Endothelial cell of umbilical vein (primary cell): ENCODE results near the gene ADGRG7. TPM values are rescaled to one million over a fixed set of nuclear protein-coding genes. Genes with fewer than 3 reads are reported as not detected.

Experiments
- BruUV-seq: library from RNA; stranded (reverse); fragments of 400-500 nt; replicated peaks from 2 replicates; lab custom pipeline; 2021; lab: Mats Ljungman, UMichigan
- CTCF ChIA-PET: fragments of 300-600, 350-600 bp; sonication (Branson Sonifier 250); formaldehyde crosslinking; loops from one replicate; lab custom pipeline; 2021; ENCODE audit warnings: antibody characterized with exemption, inconsistent platforms; lab: Charles Lee
- POLR2A ChIA-PET: fragments of 300-600, 350-600 bp; sonication (Branson Sonifier 250); formaldehyde crosslinking; loops from one replicate; lab custom pipeline; 2021; ENCODE audit warnings: antibody characterized with exemption, inconsistent platforms; lab: Charles Lee
- DNase-seq: peaks from one replicate; pipeline ENCODE4 v3.0.0-alpha.2; 2011; ENCODE audit warnings: low read depth, low spot score
- FAIRE-seq: peaks from 2 replicates; lab custom pipeline; 2011; peaks lifted over from hg19 to GRCh38; lab: Jason Lieb, UNC
- H2AFZ ChIP-seq: 2 replicates; pipeline ENCODE4 v1.6.0; 2012; ENCODE audit warnings: low read depth, low read length, control low read depth, inconsistent platforms
- H3K27ac ChIP-seq: 2 replicates; pipeline ENCODE4 v1.5.1; 2011; ENCODE audit warnings: low read depth, mild to moderate bottlenecking, control low read depth, low read length, moderate library complexity; ENCODE audit not compliant: insufficient read depth
- H3K27me3 ChIP-seq, 2 experiments: 2 replicates each; pipeline versions ENCODE4 v1.6.0 to v1.6.1; 2011; ENCODE audit warnings: low read length in 2 of 2, mixed read lengths in 1 of 2; ENCODE audit not compliant: control insufficient read depth in 2 of 2, insufficient read depth in 2 of 2
- H3K36me3 ChIP-seq, 2 experiments: 2 replicates in 1 of 2; 3 replicates in 1 of 2; pipeline ENCODE4 v1.5.1; 2011; ENCODE audit warnings: low read length in 2 of 2, mild to moderate bottlenecking in 1 of 2, moderate library complexity in 1 of 2; ENCODE audit not compliant: control insufficient read depth in 2 of 2, insufficient read depth in 2 of 2; ENCODE audit errors: extremely low read depth in 1 of 2
- H3K4me1 ChIP-seq: 3 replicates; pipeline ENCODE4 v1.5.1; 2011; ENCODE audit warnings: mild to moderate bottlenecking, low read length; ENCODE audit not compliant: control insufficient read depth, insufficient read depth; ENCODE audit errors: extremely low read depth
- H3K4me2 ChIP-seq: 2 replicates; pipeline ENCODE4 v1.6.1; 2011; ENCODE audit warnings: low read length, control low read depth, mixed read lengths; ENCODE audit not compliant: insufficient read depth
- H3K4me3 ChIP-seq, 3 experiments: fragments of 200-600 bp in 1 of 3; sonication (generic), shearing (Covaris generic) in 1 of 3; replicated peaks in 1 of 3; 2 replicates each; pipeline ENCODE4 v1.5.1; 2011 to 2016; ENCODE audit warnings: control low read depth in 3 of 3, low read length in 3 of 3, mild to moderate bottlenecking in 2 of 3, inconsistent platforms in 1 of 3, low read depth in 1 of 3, moderate library complexity in 1 of 3; ENCODE audit not compliant: insufficient read depth in 1 of 3
- H3K79me2 ChIP-seq: 2 replicates; pipeline ENCODE4 v1.6.0; 2012; ENCODE audit warnings: low read length, inconsistent platforms; ENCODE audit not compliant: control insufficient read depth, insufficient read depth
- H3K9ac ChIP-seq: replicated peaks from 2 replicates; pipeline ENCODE3; 2011; ENCODE audit warnings: low read length, control low read depth; ENCODE audit not compliant: insufficient read depth; ENCODE audit errors: extremely low read depth
- H3K9me1 ChIP-seq: replicated peaks from 3 replicates; pipeline ENCODE4 v1.6.0; 2011; ENCODE audit warnings: mild to moderate bottlenecking, low read length; ENCODE audit not compliant: control insufficient read depth, insufficient read depth; ENCODE audit errors: extremely low read depth
- H3K9me3 ChIP-seq: replicated peaks from 2 replicates; pipeline ENCODE4 v1.5.1; 2012; ENCODE audit warnings: low read length, inconsistent platforms; ENCODE audit not compliant: control insufficient read depth, insufficient read depth
- H4K20me1 ChIP-seq: replicated peaks from 2 replicates; pipeline ENCODE3; 2011; ENCODE audit warnings: mild to moderate bottlenecking, low read length; ENCODE audit not compliant: control insufficient read depth, insufficient read depth; ENCODE audit errors: extremely low read depth
- CTCF ChIP-seq, 2 donors: IDR thresholded peaks; 1 replicate in 1 of 2; 2 replicates in 1 of 2; pipeline ENCODE4 v1.5.1; 2011; ENCODE audit warnings: low read length in 2 of 2, mild to moderate bottlenecking in 2 of 2, moderate library complexity in 2 of 2, control low read depth in 1 of 2, inconsistent platforms in 1 of 2, low read depth in 1 of 2; ENCODE audit not compliant: insufficient read depth in 1 of 2; ENCODE audit errors: extremely low read depth in 1 of 2
- EZH2 ChIP-seq: IDR thresholded peaks from 2 replicates; pipeline ENCODE4 v1.6.1; 2012; ENCODE audit warnings: borderline replicate concordance, low read depth, mild to moderate bottlenecking, moderate library complexity, low read length, inconsistent platforms; ENCODE audit not compliant: severe bottlenecking
- FOS ChIP-seq: IDR thresholded peaks from 2 replicates; pipeline ENCODE4 v1.6.1; 2011; ENCODE audit warnings: mild to moderate bottlenecking, low read length, moderate library complexity, borderline replicate concordance; ENCODE audit not compliant: insufficient read depth
- GATA2 ChIP-seq: IDR thresholded peaks from 2 replicates; pipeline ENCODE4 v1.7.0; 2011; ENCODE audit warnings: low read depth, mild to moderate bottlenecking, moderate library complexity, mixed read lengths, low read length; ENCODE audit not compliant: insufficient read length, insufficient read depth
- JUN ChIP-seq: IDR thresholded peaks from 2 replicates; pipeline ENCODE4 v1.6.1; 2011; ENCODE audit warnings: borderline replicate concordance, low read depth; ENCODE audit not compliant: insufficient read length, insufficient read depth
- MAX ChIP-seq: IDR thresholded peaks from 2 replicates; pipeline ENCODE4 v1.6.1; 2011; ENCODE audit not compliant: insufficient read depth, insufficient read length
- MYC ChIP-seq: IDR thresholded peaks from one replicate; pipeline ENCODE4 v1.6.1; 2011; ENCODE audit warnings: mild to moderate bottlenecking, low read depth, low read length
- POLR2A ChIP-seq: IDR thresholded peaks from 2 replicates; pipeline ENCODE4 v1.6.1; 2012; ENCODE audit warnings: low read depth, mild to moderate bottlenecking, control low read depth, low read length
- POLR2AphosphoS5 ChIP-seq: IDR thresholded peaks from 2 replicates; pipeline ENCODE4 v1.6.1; 2012; ENCODE audit warnings: low read depth, mild to moderate bottlenecking, control low read depth, low read length, moderate library complexity; ENCODE audit not compliant: insufficient read depth
- dilution Hi-C: fragments of 300-500 bp; cut with MboI; formaldehyde crosslinking; loops from one replicate; pipeline ENCODE4 v1.15.0; 2019; ENCODE audit warnings: low sequenced_read_pairs; ENCODE audit not compliant: extremely low pct_ligation_motif_present
- intact Hi-C: fragments of 100-400 bp; cut with micrococcal nuclease; formaldehyde crosslinking; loops from one replicate; pipeline ENCODE4 v1.10.0; 2022
- polyA plus RNA-seq, 4 experiments: library from polyadenylated mRNA; depleted of rRNA in 3 of 4; stranded (reverse) in 3 of 4; unstranded in 1 of 4; fragments of >200 nt; gene quantifications; 2 replicates each; pipeline versions ENCODE4 v1.2.1 to v1.2.3, GENCODE V29; 2011 to 2012; ENCODE audit warnings: missing spikeins in 1 of 4
- total RNA-seq: library from RNA; stranded (reverse); gene quantifications from 2 replicates; pipeline ENCODE4 v1.2.3, GENCODE V29; 2021

Gene ADGRG7
- total and polyA plus RNA-seq, 2 donors (not counting 3 experiments of a cell fraction or from before 2014, with no cell fraction given) = not detected

DNA sequence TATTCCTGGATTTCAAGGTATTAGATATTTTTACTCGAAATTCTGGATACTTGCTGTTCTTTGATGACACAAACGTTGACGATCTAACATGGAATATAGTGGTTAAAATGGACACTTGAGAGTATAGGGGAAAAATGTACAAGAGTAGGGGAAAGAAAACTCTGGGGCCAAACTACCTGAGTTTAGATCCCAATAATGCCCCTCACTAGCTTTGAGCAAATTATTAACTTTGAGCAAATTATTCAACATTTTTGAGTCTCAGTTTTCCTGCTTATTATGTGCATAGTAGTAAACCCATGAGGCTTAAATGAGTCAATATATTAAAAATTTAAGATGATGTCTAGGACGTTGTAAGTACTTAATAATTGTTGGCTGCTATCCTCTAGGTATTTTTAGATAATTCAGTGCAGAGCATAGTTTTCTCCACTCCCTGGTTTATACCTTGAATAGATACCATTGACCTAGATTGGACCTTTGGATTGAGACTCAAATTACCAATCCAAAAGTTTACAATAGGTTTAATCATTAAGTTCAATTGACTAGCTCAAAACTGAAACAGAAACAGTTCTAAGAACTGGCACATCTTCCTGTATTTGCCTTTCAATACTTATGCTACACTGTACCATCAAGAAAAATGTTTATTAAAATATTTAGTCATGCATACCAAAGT lies 4.5 kb downstream of the ADGRG7 start:
- no peaks in the 10 kb centered on the region for H3K79me2 ChIP-seq
- no peaks in the 10 kb centered on the region for H3K4me1 ChIP-seq
- no TSS peak for BruUV-seq
- H3K27ac ChIP-seq = no peak overlapping the region
- H3K9me1 ChIP-seq = no peaks in the 10 kb centered on the region
- dilution Hi-C loops = no loop called here
- H3K36me3 ChIP-seq = no peaks in the 10 kb centered on the region
- DNase-seq (no peak), FAIRE-seq (no peak)
- CTCF ChIA-PET = no interaction called here
- H3K9me3 ChIP-seq = no peaks in the 10 kb centered on the region
- intact Hi-C loops = no loop called here
- no peak overlapping the region for H2AFZ ChIP-seq
- H3K4me2 ChIP-seq = no peak overlapping the region
- no peak for TF ChIP-seq EZH2
- no peak for TF ChIP-seq MYC
- no peak for TF ChIP-seq GATA2
- TF ChIP-seq MAX = no peak
- no peak for TF ChIP-seq FOS
- TF ChIP-seq POLR2AphosphoS5 = no peak
- TF ChIP-seq CTCF (IDR thresholded peaks at IDR 0.05; ENCODE audit: extremely low read depth in 1 of 2, insufficient read depth in 1 of 2, low read depth in 1 of 2, low read length in 2 of 2) = no peak
- TF ChIP-seq POLR2A = no peak
- TF ChIP-seq JUN = no peak
- H3K27me3 ChIP-seq = peaks cover 10 to 14% of the 10 kb centered on the region in 2 experiments
- no peaks in the 10 kb centered on the region for H4K20me1 ChIP-seq
- no peak overlapping the region for H3K4me3 ChIP-seq
- H3K9ac ChIP-seq = no peak overlapping the region
- POLR2A ChIA-PET = no interaction called here
